ENCODE data around the gene LRRTM2. TPM values are rescaled to one million over a fixed set of nuclear protein-coding genes. Genes with fewer than 3 reads are reported as not detected.

The LRRTM2 gene
- total RNA-seq, 2 donors from 2014 or later: 0.10 to 0.35 TPM

GRCh38 chr5:138914338-138914737 lies 39.2 kb upstream of the LRRTM2 start:
- H3K9me3 ChIP-seq: no peaks in the 10 kb centered on the region
- DNase-seq: no peak
- intact Hi-C loops (cut with DNase I): no loop called here
- H3K36me3 ChIP-seq: no peaks in the 10 kb centered on the region
- no peaks in the 10 kb centered on the region for H3K27me3 ChIP-seq
- no peaks in the 10 kb centered on the region for H3K4me1 ChIP-seq
- H3K9ac ChIP-seq (ENCODE audit: low read depth in 2 of 2, low read length in 2 of 2): no peak overlapping the region
- TF ChIP-seq CTCF (IDR thresholded peaks at IDR 0.05): no peak
- H3K27ac ChIP-seq: no peak overlapping the region
- H3K4me3 ChIP-seq: no peak overlapping the region

- intact Hi-C loops (cut with DNase I): no loop called here
- H3K36me3 ChIP-seq: no peaks in the 10 kb centered on the region
Measured at GRCh38 chr5:138913773-138914172, 38.6 kb upstream of the LRRTM2 start.

GRCh38 chr5:138912093-138912492 lies 37.0 kb upstream of the LRRTM2 start:
- TF ChIP-seq CTCF (IDR thresholded peaks at IDR 0.05): no peak
- Histone ChIP-seq H3K27ac (no peak overlapping the region), H3K9me3 (no peaks in the 10 kb centered on the region), H3K4me1 (no peaks in the 10 kb centered on the region), H3K9ac (ENCODE audit: low read depth in 2 of 2, low read length in 2 of 2) (no peak overlapping the region), H3K36me3 (no peaks in the 10 kb centered on the region), H3K27me3 (no peaks in the 10 kb centered on the region), H3K4me3 (no peak overlapping the region)
- DNase-seq: no peak
- intact Hi-C loops (cut with DNase I): no loop called here

More at GRCh38 chr5:138913773-138914172, 38.6 kb upstream of the LRRTM2 start:
- H3K9ac ChIP-seq (ENCODE audit: low read depth in 2 of 2, low read length in 2 of 2): no peak overlapping the region
- no peak for DNase-seq
- no peak overlapping the region for H3K4me3 ChIP-seq
- TF ChIP-seq CTCF (IDR thresholded peaks at IDR 0.05): no peak
- no peaks in the 10 kb centered on the region for H3K27me3 ChIP-seq
- H3K9me3 ChIP-seq: no peaks in the 10 kb centered on the region
- no peaks in the 10 kb centered on the region for H3K4me1 ChIP-seq
- no peak overlapping the region for H3K27ac ChIP-seq

GRCh38 chr5:138911441-138911840 lies 36.3 kb upstream of the LRRTM2 start:
- Histone ChIP-seq H3K4me3 (no peak overlapping the region), H3K4me1 (no peaks in the 10 kb centered on the region), H3K9me3 (no peaks in the 10 kb centered on the region), H3K27me3 (no peaks in the 10 kb centered on the region), H3K9ac (ENCODE audit: low read depth in 2 of 2, low read length in 2 of 2) (no peak overlapping the region), H3K27ac (no peak overlapping the region), H3K36me3 (no peaks in the 10 kb centered on the region)
- no peak for TF ChIP-seq CTCF (IDR thresholded peaks at IDR 0.05)
- DNase-seq: no peak
- intact Hi-C loops (cut with DNase I): no loop called here

- Histone ChIP-seq H3K27ac (no peak overlapping the region), H3K9ac (ENCODE audit: low read depth in 2 of 2, low read length in 2 of 2) (no peak overlapping the region), H3K27me3 (no peaks in the 10 kb centered on the region), H3K4me1 (no peaks in the 10 kb centered on the region), H3K9me3 (no peaks in the 10 kb centered on the region), H3K36me3 (peaks cover 4% of the 10 kb centered on the region), H3K4me3 (no peak overlapping the region)
- TF ChIP-seq CTCF (IDR thresholded peaks at IDR 0.05): no peak
- no peak for DNase-seq
- intact Hi-C loops (cut with DNase I): no loop called here
Measured at GRCh38 chr5:138910546-138911185, 35.5 kb upstream of the LRRTM2 start.

All from colonic mucosa (tissue), 4 donors.